ENCODE measurements around the gene PCNX1. TPM values are rescaled to one million over a fixed set of nuclear protein-coding genes. Genes with fewer than 3 reads are reported as not detected.
"Not testable (repeated sequence)": the region's sequence is repeated elsewhere in the genome, so short reads cannot be mapped to it uniquely, and the experiment has no call there.

The PCNX1 gene
- polyA plus RNA-seq, 3 donors, result 3.6 to 14.7 (median 8.2) TPM

DNA sequence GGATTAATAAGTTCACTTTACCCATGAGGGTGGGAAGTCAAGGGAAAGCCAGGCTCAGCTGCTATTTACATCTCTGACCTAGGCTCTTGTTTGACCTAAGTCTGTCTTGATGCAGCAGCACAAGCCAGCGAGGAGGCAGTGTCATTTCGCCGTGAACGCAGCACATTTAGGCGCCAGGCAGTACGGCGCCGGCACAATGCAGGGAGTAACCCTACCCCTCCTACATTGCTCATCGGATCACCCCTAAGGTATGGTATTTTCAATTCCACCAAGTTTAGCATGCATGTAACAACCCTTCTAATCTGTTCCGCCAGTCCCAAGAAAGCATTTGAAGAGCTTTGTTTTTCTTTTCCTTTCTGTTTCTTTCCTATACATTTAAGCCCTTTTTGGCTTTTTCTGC lies 81.2 kb downstream of the PCNX1 start:
- no peak overlapping the region for H3K27ac ChIP-seq (ENCODE audit: low read depth, low read length)
- WGBS, 3 donors, result 88 to 95% (median 93%) methylated on average over 10 of the region's 10 CpGs

DNA sequence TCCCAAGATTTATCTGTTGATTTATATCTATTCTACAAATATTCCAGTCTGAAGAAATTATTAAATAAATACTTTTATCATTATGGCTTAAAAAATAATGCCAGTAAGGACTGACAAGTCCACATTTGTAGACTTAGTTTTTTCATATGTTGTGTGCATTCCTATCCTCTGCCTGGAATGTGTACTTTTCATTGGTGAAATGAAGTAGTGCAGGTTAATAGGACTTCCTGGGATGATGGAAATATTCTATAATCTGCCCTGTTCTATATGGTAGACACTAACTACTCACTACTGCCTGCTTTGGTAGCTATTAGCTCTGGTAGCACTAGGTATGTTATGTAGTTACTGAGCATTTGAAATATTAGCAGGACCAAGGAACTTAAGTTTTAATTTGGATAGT lies 86.7 kb downstream of the PCNX1 start:
- no peak overlapping the region for H3K27ac ChIP-seq (ENCODE audit: low read depth, low read length)

DNA sequence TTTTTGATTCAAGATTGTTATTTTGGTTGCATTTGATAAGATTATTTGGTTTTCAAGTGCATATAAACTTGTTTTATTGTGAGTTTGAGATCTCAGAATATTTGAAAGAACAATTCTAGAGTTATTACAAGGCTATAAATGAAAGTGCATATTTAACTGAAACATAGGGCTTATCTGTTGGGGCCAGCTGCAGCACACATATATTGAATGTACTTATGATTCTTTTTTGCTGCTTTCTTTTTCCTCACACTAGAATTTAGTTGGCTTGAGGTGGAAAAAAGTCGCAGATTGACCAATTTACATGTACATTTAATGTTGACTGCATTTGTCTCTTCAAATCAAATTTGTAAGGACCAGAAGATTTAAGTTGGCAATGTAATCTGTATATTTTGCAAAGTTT lies 88.0 kb downstream of the PCNX1 start:
- WGBS, 3 donors, result 88 to 100% (median 92%) methylated on average over 1 of the region's 1 CpG
- H3K27ac ChIP-seq (ENCODE audit: low read depth, low read length), result no peak overlapping the region

DNA sequence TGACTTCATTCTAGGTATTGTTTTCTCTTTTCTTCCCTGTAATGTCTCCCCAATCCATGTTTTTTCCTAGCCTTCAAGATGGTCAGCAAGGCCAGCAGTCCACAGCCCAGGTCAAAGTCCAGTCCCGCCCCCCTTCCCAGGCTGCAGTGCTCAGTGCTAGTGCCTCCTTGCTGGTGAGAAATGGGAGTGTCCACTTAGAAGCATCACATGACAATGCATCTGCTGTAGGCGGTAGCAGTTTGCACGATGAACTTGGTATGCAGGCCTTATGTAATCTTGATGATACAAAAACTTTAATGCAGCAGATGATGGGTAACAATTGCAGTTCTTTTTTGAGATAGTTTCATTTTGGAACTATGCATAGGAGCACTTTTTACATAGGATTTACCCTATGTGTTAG lies 88.4 kb downstream of the PCNX1 start:
- no peak overlapping the region for H3K27ac ChIP-seq (ENCODE audit: low read depth, low read length)
- WGBS, 3 donors, result 71 to 86% (median 80%) methylated on average over 3 of the region's 3 CpGs

DNA sequence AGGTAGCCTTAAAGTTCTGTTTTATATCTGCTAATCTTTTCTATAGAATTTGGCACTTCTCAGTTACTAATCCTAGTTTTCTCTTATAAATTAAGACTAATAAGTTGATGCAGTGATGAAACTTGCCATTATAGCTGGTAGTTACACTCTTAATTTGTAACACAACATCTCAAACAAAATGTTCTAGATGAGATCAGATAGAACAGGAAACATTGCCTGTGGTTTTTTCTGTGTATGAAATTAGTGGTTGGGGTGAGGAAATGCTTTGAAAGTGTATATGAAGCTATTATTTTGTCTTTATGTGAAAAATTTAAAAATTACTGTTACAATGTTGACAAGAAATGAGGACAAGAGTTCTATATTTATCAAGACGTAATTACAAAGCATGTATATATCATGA lies 91.9 kb downstream of the PCNX1 start:
- WGBS, 3 donors, result 53 to 87% (median 60%) methylated on average over 1 of the region's 1 CpG
- no peak overlapping the region for H3K27ac ChIP-seq (ENCODE audit: low read depth, low read length)

DNA sequence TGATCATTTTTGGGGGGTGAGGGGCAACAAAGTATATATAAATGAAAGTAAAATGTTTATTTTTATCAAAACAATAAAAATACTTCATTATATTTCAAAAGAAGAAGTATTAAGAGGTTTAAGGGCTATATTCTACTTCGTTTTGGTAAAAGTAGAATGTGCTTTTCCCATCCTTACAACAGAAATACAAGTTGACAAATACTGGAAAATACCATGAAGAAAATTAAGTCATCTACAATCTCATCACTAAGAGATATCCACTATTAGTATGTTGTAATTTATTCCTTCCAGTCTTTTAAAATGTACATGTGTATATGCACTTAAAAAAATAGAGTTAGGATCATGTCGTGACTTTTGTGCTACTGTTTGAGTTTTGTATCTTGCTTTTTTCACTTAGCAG lies 92.8 kb downstream of the PCNX1 start:
- WGBS, 3 donors, result 86 to 90% (median 89%) methylated on average over 2 of the region's 2 CpGs
- H3K27ac ChIP-seq (ENCODE audit: low read depth, low read length), result no peak overlapping the region

DNA sequence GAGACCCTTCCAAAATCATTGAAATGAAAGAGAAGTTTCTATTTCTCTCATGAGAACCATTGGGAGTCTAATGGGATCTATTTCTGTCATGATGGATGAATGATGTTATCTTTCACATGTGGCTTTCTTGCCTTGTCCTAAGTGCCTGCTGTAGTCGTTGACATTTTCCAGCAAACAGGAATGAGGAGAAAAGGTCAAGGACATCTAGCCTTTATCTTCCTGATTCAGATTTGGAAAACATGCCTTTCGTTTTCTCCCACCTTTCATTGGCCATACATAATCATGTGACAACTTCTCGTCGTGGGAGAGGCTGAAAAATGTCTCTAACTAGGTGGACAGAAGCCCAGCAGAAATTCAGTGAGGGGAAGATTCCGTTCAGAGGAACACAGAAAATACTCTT lies 94.5 kb downstream of the PCNX1 start:
- 43 to 61% (median 59%) methylated on average over 5 of the region's 5 CpGs for WGBS, 3 donors
- no peak overlapping the region for H3K27ac ChIP-seq (ENCODE audit: low read depth, low read length)

DNA sequence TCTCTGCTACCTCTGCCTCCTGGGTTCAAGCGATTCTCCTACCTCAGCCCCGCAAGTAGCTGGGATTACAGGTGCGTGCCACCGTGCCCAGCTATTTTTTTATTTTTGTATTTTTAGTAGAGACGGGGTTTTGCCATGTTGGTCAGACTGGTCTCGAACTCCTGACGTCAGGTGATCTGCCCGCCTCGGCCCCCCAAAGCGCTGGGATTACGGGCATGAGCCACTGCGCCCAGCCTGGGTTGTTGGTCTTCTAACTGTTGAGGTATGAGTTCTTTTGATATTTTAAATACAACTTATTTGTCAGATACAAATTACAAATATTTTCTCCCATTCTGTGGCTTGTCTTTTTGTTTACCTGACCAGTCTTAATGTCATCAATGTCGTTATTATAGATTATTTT lies 95.9 kb downstream of the PCNX1 start:
- no peak overlapping the region for H3K27ac ChIP-seq (ENCODE audit: low read depth, low read length)
- WGBS, 3 donors, result 96 to 99% (median 98%) methylated on average over 13 of the region's 13 CpGs

DNA sequence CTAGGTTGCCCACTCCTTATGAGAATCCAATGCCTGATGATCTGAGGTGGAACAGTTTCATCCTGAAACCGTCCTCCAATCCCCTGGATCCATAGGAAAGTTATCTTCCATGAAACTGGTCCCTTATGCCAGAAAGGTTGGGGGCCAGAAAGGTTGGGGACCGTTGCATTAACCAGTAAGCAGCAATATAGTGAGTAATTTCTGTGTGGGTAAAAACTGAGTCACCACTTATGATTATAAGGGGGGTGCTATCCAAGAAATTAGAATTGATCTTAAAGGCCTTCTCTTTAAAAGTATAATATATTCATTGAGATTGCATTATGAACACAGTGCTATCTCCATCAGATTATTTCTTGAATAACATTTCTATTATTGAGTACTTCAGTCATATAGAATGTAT lies 97.2 kb downstream of the PCNX1 start:
- 94 to 100% (median 99%) methylated on average over 2 of the region's 2 CpGs for WGBS, 3 donors
- H3K27ac ChIP-seq (ENCODE audit: low read depth, low read length), result no peak overlapping the region

DNA sequence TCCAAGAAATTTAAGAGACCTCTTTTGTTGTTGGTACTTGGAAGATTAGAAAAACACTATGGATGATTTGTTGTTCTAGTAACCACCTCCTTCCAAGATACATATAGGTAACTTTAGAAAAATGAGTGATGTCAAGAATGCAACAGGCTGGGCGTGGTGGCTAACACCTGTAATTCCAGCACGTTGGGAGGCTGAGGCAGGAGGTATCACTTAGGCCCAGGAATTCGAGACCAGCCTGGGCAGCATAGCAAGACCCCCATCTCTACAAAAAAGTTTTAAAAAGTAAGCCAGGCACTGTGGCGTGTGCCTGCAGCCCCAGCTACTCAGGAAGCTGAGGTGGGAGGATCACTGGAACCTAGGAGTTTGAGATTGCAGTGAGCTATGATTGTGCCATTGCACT lies 97.8 kb downstream of the PCNX1 start:
- no peak overlapping the region for H3K27ac ChIP-seq (ENCODE audit: low read depth, low read length)
- 94 to 95% (median 94%) methylated on average over 4 of the region's 4 CpGs for WGBS, 3 donors

DNA sequence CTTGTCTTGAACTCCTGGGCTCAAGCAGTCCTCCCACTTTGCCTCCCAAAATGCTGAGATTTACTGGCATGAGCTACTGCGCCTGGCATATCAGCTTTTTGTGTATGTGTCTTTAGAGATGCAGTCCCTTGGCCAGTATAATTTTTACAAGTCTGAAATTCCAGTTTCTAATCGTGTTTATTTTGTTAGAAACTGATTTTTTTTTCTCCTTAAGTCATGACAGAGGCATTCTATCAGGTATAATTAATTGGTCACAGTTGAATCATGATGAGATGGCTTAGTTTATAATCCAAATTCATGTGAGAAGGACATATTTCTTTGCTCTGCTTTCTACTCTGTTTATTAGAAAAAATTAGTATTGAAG lies 98.9 kb downstream of the PCNX1 start:
- no peak overlapping the region for H3K27ac ChIP-seq (ENCODE audit: low read depth, low read length)
- WGBS, 3 donors, result 73 to 87% (median 81%) methylated on average over 2 of the region's 2 CpGs

DNA sequence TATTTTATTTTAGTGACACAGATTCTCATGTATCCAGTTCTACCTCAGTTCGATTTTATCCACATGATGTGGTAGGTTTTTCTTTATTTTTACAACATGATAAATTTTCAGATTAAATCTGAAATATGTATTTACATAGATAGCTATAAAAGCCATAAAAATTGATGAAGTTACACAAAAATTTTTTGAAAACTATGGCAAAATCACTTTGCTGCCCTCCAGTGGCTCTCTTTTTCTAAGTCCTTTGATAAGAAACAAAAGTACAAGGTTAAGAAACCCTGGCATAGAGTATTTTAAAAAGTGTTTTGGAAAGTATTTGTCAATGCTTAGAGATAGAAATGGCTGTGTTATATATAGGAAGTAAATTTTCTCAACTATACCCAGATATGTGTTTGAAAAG lies 104.2 kb downstream of the PCNX1 start:
- H3K27ac ChIP-seq (ENCODE audit: low read depth, low read length), result no peak overlapping the region
- WGBS, 3 donors, result 82 to 91% (median 85%) methylated on average over 1 of the region's 1 CpG

DNA sequence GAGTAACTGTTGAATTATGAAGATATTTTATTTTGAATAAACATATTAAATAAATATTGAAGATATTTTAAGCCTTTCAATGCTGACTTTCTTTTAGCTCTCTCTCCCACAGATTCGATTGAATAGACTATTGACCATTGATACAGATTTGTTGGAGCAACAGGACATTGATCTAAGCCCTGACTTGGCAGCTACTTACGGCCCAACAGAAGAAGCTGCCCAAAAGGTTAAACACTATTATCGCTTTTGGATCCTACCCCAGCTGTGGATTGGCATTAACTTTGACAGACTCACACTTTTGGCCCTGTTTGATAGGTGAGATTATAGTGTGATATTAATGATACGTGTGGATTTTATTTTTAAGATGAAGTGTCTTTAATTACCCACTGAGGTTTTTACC lies 105.6 kb downstream of the PCNX1 start:
- H3K27ac ChIP-seq (ENCODE audit: low read depth, low read length), result no peak overlapping the region
- 66 to 96% (median 95%) methylated on average over 4 of the region's 4 CpGs for WGBS, 3 donors

DNA sequence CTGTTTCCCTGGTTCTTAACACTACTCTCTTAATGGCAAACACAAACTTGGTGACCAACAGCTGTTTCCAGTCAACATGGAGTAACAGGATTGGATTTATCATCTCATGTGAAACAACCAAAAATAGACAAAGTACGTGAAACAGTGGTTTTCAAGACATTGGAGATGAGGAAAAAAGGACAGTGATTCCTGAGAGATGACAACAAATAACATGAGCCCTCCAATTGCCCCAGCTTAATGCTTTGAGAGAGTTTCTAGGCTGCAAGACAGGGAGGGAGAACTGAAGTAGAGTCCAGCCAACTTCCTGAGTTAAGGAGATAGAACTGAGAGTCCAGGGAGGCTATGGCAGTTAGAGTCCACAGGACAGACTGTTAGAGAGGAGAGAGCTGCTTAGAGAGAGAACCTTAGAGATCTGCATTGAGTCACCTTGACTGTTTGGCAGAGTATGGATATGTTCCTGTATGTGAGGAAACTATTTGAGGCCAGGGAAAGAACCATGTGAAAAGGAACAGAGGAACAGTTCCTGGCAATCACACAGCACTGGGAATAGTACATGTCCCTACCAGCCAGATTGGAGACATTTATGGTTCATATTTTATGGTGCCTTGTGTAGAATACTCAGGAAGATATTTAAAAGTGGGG lies 106.4 kb downstream of the PCNX1 start:
- WGBS, 3 donors, result 37 to 79% (median 42%) methylated on average over 1 of the region's 1 CpG
- no peak overlapping the region for H3K27ac ChIP-seq (ENCODE audit: low read depth, low read length)

DNA sequence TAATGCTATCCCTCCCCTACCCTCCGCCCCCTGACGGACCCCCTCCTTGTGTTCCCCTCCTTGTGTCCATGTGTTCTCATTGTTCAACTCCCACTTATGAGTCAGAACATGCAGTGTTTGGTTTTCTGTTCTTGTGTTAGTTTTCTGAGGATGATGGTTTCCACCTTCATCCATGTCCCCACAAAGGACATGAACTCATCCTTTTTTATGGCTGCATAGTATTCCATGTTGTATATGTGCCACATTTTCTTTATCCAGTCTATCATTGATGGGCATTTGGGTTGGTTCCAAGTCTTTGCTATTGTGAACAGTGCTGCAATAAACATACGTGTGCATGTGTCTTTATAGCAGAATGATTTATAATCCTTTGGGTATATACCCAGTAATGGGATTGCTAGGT lies 112.7 kb downstream of the PCNX1 start:
- not testable (repeated sequence) for H3K27ac ChIP-seq (ENCODE audit: low read depth, low read length)
- WGBS, 3 donors, result 95 to 100% (median 100%) methylated on average over 2 of the region's 3 CpGs

DNA sequence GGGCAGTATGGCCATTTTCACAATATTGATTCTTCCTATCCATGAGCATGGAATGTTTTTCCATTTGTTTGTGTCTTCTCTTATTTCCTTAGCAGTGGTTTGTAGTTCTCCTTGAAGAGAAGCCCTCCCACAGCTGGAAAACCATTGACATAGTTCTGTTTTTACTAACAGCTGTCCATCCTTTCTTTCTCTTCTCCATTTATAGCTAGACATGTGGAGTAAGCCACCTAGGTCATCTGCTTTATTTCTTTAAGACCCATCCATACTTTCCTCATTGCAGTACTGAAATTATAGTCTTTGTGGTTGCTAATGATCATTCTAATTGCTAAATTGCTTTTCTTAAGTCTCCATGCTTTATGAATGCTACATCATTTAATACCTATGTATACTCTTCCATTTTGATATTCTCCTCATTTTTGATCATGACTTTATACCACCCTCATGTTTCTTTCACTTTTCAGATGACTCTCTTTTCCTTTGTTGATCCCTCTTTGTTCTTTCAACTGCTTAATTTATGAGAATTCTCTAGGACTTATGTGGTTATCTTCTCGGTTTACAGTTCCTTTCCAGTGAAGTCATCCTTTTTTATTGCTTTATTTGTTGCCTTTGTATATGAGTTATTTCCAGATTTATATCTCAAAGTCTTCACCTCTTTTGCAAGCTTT lies 114.2 kb downstream of the PCNX1 start:
- WGBS, 3 donors, result 62 to 68% (median 68%) methylated on average over 1 of the region's 1 CpG
- H3K27ac ChIP-seq (ENCODE audit: low read depth, low read length), result no peak overlapping the region

DNA sequence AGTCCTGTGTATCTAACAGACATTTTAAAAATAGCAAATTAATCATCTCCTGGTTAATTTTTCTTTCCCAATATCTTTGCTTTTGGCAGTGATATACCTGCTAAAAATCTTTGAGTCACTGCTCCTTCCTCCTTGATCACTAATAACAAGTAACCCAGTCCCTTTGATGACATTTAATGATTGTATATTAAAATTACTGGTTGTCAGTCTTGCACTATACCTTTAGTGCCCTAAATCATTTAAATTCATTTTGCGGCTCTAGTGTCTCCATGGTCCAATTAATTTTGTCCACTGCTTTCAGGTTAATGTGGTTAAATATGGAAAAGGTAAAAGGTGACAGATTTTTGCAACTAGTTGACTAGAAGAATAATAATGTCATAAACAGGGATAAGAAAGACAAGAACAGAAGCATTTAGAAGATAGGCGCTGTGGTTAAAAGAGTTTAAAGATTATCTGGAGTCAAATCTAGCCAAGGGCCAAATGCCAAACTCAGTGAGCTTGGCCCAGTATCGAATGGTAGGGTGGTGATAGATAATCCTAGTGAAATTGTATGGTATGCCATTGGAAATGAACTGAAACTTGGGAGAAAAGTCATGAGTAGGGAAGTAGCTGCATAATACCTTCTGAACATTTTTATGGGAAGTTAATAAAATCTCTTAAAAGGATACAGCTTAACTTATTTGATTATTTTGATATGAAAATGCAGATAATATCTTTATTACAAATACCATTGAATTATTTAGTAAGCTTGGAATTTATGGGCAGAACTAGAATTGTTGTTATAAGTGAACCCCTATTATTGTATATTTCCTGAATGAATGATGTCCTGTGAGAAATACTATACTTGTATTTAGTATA lies 115.0 kb downstream of the PCNX1 start:
- H3K27ac ChIP-seq (ENCODE audit: low read depth, low read length), result no peak overlapping the region
- WGBS, 3 donors, result 81 to 95% (median 94%) methylated on average over 3 of the region's 3 CpGs

DNA sequence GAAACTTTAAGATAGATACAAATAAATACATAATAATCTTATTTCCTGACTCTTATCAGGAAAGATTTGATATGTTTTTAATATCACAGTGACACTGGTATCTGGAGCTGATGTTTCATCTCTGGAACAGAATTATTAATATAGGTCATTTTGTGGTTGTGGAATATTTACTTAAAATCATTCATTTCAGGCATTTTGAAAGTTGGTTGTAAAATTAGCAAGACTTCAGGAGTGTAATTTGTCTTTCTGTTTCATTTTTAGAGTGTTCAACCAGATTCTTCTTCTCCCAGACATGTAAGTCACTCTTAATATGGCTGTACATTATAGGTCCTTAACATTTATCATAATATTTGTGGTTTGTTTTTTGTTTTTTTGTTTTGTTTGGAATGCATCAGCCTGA lies 115.7 kb downstream of the PCNX1 start:
- no peak overlapping the region for H3K27ac ChIP-seq (ENCODE audit: low read depth, low read length)

DNA sequence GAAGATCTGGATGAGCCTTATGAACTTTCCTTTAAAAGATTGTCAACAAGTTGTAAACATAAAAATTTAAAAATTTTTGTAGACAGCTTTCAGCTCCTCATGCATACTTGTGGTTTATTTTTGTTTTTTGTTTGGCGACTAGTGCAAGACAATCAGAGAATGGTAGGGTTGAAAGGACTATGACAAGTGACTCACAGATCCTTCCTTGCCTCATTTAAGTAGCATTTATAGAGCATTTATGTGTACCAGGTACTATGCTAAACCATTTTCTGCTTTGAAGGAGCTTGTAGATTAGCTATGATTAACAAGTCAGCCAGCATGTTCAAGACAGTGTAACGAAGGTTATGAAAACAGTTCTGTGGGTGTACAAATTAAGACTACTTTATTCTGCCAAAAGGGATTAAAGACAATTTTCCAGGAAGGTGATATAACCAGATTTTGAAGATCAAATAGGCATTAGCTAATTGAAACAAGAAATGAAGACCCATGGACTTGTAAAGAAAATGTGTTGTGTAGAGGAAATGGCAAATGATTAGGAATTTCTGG lies 122.0 kb downstream of the PCNX1 start:
- WGBS, 3 donors, result 95 to 98% (median 98%) methylated on average over 2 of the region's 2 CpGs
- no peak overlapping the region for H3K27ac ChIP-seq (ENCODE audit: low read depth, low read length)

Data from adipose tissue (tissue), 3 donors.